HL-60/S4 treated with phorbol 12-myristate 13-acetate at 8.2 ng/mL for 4 days and 3 days (cell line): Measurements from ENCODE around the gene CPED1.

Experiments
- in situ Hi-C: fragments of 300-500 bp; cut with MboI; formaldehyde crosslinking; loops from 2 replicates; pipeline ENCODE4 v1.15.0; 2022; ENCODE audit warnings: low sequenced_read_pairs

The CPED1 gene

GRCh38 chr7:121082400-121083101 lies 94.0 kb downstream of the CPED1 start:
- in situ Hi-C loops = loop anchor here (25.0 kb wide), 1 partner anchor 95 kb away; the partner anchor contains the start of gene CPED1

GRCh38 chr7:121083138-121083789 lies 94.8 kb downstream of the CPED1 start:
- in situ Hi-C loops = loop anchor here (25.0 kb wide), 1 partner anchor 96 kb away; the partner anchor contains the start of gene CPED1

GRCh38 chr7:121083790-121084251 lies 95.3 kb downstream of the CPED1 start:
- in situ Hi-C loops = loop anchor here (25.0 kb wide), 1 partner anchor 97 kb away; the partner anchor contains the start of gene CPED1

- in situ Hi-C loops = loop anchor here (25.0 kb wide), 1 partner anchor 97 kb away; the partner anchor contains the start of gene CPED1
Measured at GRCh38 chr7:121084256-121084655, 95.7 kb downstream of the CPED1 start.

- in situ Hi-C loops = loop anchor here (25.0 kb wide), 1 partner anchor 98 kb away; the partner anchor contains the start of gene CPED1
Measured at GRCh38 chr7:121084748-121085336, 96.3 kb downstream of the CPED1 start.

- in situ Hi-C loops = loop anchor here (25.0 kb wide), 1 partner anchor 99 kb away; the partner anchor contains the start of gene CPED1
Measured at GRCh38 chr7:121085922-121086321, 97.4 kb downstream of the CPED1 start.

- in situ Hi-C loops = loop anchor here (25.0 kb wide), 1 partner anchor 102 kb away; the partner anchor contains the start of gene CPED1
Measured at GRCh38 chr7:121088870-121089269, 100.4 kb downstream of the CPED1 start.

- in situ Hi-C loops = loop anchor here (25.0 kb wide), 1 partner anchor 108 kb away; the partner anchor contains the start of gene CPED1
Measured at GRCh38 chr7:121094829-121095228, 106.3 kb downstream of the CPED1 start.

- in situ Hi-C loops = loop anchor here (25.0 kb wide), 1 partner anchor 110 kb away; the partner anchor contains the start of gene CPED1
Measured at GRCh38 chr7:121097577-121097976, 109.1 kb downstream of the CPED1 start.

- in situ Hi-C loops = loop anchor here (25.0 kb wide), 1 partner anchor 112 kb away; the partner anchor contains the start of gene CPED1
Measured at GRCh38 chr7:121099572-121099971, 111.1 kb downstream of the CPED1 start.

GRCh38 chr7:121101083-121101482 lies 112.6 kb downstream of the CPED1 start:
- in situ Hi-C loops = loop anchor here (25.0 kb wide), 1 partner anchor 314 kb away; no protein-coding TSS in a partner anchor

GRCh38 chr7:121101621-121102020 lies 113.1 kb downstream of the CPED1 start:
- in situ Hi-C loops = loop anchor here (25.0 kb wide), 1 partner anchor 314 kb away; no protein-coding TSS in a partner anchor

GRCh38 chr7:121102619-121103018 lies 114.1 kb downstream of the CPED1 start:
- in situ Hi-C loops = loop anchor here (25.0 kb wide), 1 partner anchor 315 kb away; no protein-coding TSS in a partner anchor

GRCh38 chr7:121103086-121103485 lies 114.6 kb downstream of the CPED1 start:
- in situ Hi-C loops = loop anchor here (25.0 kb wide), 1 partner anchor 316 kb away; no protein-coding TSS in a partner anchor

GRCh38 chr7:121103579-121103978 lies 115.1 kb downstream of the CPED1 start:
- in situ Hi-C loops = loop anchor here (25.0 kb wide), 1 partner anchor 316 kb away; no protein-coding TSS in a partner anchor

GRCh38 chr7:121105262-121105661 lies 116.8 kb downstream of the CPED1 start:
- in situ Hi-C loops = loop anchor here (25.0 kb wide), 1 partner anchor 318 kb away; no protein-coding TSS in a partner anchor

- in situ Hi-C loops = loop anchor here (25.0 kb wide), 1 partner anchor 321 kb away; no protein-coding TSS in a partner anchor
Measured at GRCh38 chr7:121107923-121108498, 119.5 kb downstream of the CPED1 start.

GRCh38 chr7:121109145-121109544 lies 120.6 kb downstream of the CPED1 start:
- in situ Hi-C loops = loop anchor here (25.0 kb wide), 1 partner anchor 322 kb away; no protein-coding TSS in a partner anchor

GRCh38 chr7:121113288-121113687 lies 124.8 kb downstream of the CPED1 start:
- in situ Hi-C loops = loop anchor here (25.0 kb wide), 1 partner anchor 326 kb away; no protein-coding TSS in a partner anchor

- in situ Hi-C loops = loop anchor here (25.0 kb wide), 1 partner anchor 329 kb away; no protein-coding TSS in a partner anchor
Measured at GRCh38 chr7:121116396-121116795, 127.9 kb downstream of the CPED1 start.
